ENCODE measurements around the gene PTGER2.

The PTGER2 gene

GRCh38 chr14:52313903-52314594 is at the start of gene PTGER2:
Gene PTGER2, plus strand, starts transcription at chr14:52314312. Its CDS starts 237 bp downstream, at chr14:52314549.
- DNase-seq, result peak; percentile 11

GRCh38 chr14:52265253-52265652 is 48.9 kb upstream of the PTGER2 start:
- DNase-seq, result no peak

GRCh38 chr14:52266179-52266578 is 47.9 kb upstream of the PTGER2 start:
- no peak for DNase-seq

- DNase-seq, result no peak
These were observed 47.3 kb upstream of the PTGER2 start for GRCh38 chr14:52266782-52267181.

- DNase-seq, result no peak
These were observed 46.4 kb upstream of the PTGER2 start, which contains the start of gene PTGDR for GRCh38 chr14:52267501-52268278. Gene PTGDR, plus strand, starts transcription at chr14:52267698. Its CDS starts 117 bp downstream, at chr14:52267815.

GRCh38 chr14:52268279-52269061 is 45.6 kb upstream of the PTGER2 start:
- no peak for DNase-seq

GRCh38 chr14:52269100-52269499 is 45.0 kb upstream of the PTGER2 start:
- DNase-seq, result no peak

GRCh38 chr14:52269982-52270381 is 44.1 kb upstream of the PTGER2 start:
- DNase-seq, result no peak

GRCh38 chr14:52271538-52271937 is 42.6 kb upstream of the PTGER2 start:
- DNase-seq, result no peak

GRCh38 chr14:52272375-52272774 is 41.7 kb upstream of the PTGER2 start:
- peak; percentile 17 for DNase-seq

- DNase-seq, result no peak
These were observed 38.7 kb upstream of the PTGER2 start for GRCh38 chr14:52275372-52275771.

GRCh38 chr14:52277552-52277951 is 36.6 kb upstream of the PTGER2 start:
- DNase-seq, result no peak

GRCh38 chr14:52279408-52279807 is 34.7 kb upstream of the PTGER2 start:
- DNase-seq, result no peak

GRCh38 chr14:52283099-52283498 is 31.0 kb upstream of the PTGER2 start:
- no peak for DNase-seq

- no peak for DNase-seq
These were observed 27.2 kb upstream of the PTGER2 start for GRCh38 chr14:52286661-52287649.

GRCh38 chr14:52296378-52296777 is 17.7 kb upstream of the PTGER2 start:
- no peak for DNase-seq

GRCh38 chr14:52298795-52299194 is 15.3 kb upstream of the PTGER2 start:
- DNase-seq, result no peak

- DNase-seq, result peak; percentile 22
These were observed 14.3 kb upstream of the PTGER2 start for GRCh38 chr14:52299692-52300278.

GRCh38 chr14:52303236-52303635 is 10.9 kb upstream of the PTGER2 start:
- no peak for DNase-seq

GRCh38 chr14:52304248-52304904 is 9.7 kb upstream of the PTGER2 start:
- DNase-seq, result no peak

- no peak for DNase-seq
These were observed 9.1 kb upstream of the PTGER2 start for GRCh38 chr14:52305014-52305413.
